Ovary (tissue), 3 donors: Measurements from ENCODE around the gene SH3BP4.

ENCODE experiments used
- CTCF ChIP-seq, 3 donors: fragments of 450-650 bp in 2 of 3; fragments of 200-600 bp in 1 of 3; IDR thresholded peaks; one replicate each; pipeline versions ENCODE4 v1.5.1 to v1.8.0; 2016 to 2022; ENCODE audit warnings: antibody characterized with exemption in 3 of 3, mild to moderate bottlenecking in 1 of 3
- POLR2A ChIP-seq: fragments of 450-650 bp; IDR thresholded peaks from one replicate; pipeline ENCODE4 v1.6.1; 2017; ENCODE audit warnings: antibody characterized with exemption, mild to moderate bottlenecking, moderate library complexity
- donor health status: DM: no; HTN: no; CAD: no.

- TF ChIP-seq CTCF (IDR thresholded peaks at IDR 0.05): no peak
- TF ChIP-seq POLR2A: no peak
Observed at GRCh38 chr2:235024931-235025773, 73.3 kb downstream of the SH3BP4 start.
